Endothelial cell of umbilical vein (primary cell): ENCODE data around the gene CD74. TPM values are rescaled to one million over a fixed set of nuclear protein-coding genes. Genes with fewer than 3 reads are reported as not detected.

Experiments used
- BruUV-seq: library from RNA; stranded (reverse); fragments of 400-500 nt; replicated peaks from 2 replicates; lab custom pipeline; 2021; lab: Mats Ljungman, UMichigan
- CTCF ChIA-PET: fragments of 300-600, 350-600 bp; sonication (Branson Sonifier 250); formaldehyde crosslinking; loops from one replicate; lab custom pipeline; 2021; ENCODE audit warnings: antibody characterized with exemption, inconsistent platforms; lab: Charles Lee
- POLR2A ChIA-PET: fragments of 300-600, 350-600 bp; sonication (Branson Sonifier 250); formaldehyde crosslinking; loops from one replicate; lab custom pipeline; 2021; ENCODE audit warnings: antibody characterized with exemption, inconsistent platforms; lab: Charles Lee
- DNase-seq: peaks from one replicate; pipeline ENCODE4 v3.0.0-alpha.2; 2011; ENCODE audit warnings: low read depth, low spot score
- FAIRE-seq: peaks from 2 replicates; lab custom pipeline; 2011; peaks lifted over from hg19 to GRCh38; lab: Jason Lieb, UNC
- H2AFZ ChIP-seq: 2 replicates; pipeline ENCODE4 v1.6.0; 2012; ENCODE audit warnings: low read depth, low read length, control low read depth, inconsistent platforms
- H3K27ac ChIP-seq: 2 replicates; pipeline ENCODE4 v1.5.1; 2011; ENCODE audit warnings: low read depth, mild to moderate bottlenecking, control low read depth, low read length, moderate library complexity; ENCODE audit not compliant: insufficient read depth
- H3K27me3 ChIP-seq, 2 experiments: 2 replicates each; pipeline versions ENCODE4 v1.6.0 to v1.6.1; 2011; ENCODE audit warnings: low read length in 2 of 2, mixed read lengths in 1 of 2; ENCODE audit not compliant: control insufficient read depth in 2 of 2, insufficient read depth in 2 of 2
- H3K36me3 ChIP-seq, 2 experiments: 2 replicates in 1 of 2; 3 replicates in 1 of 2; pipeline ENCODE4 v1.5.1; 2011; ENCODE audit warnings: low read length in 2 of 2, mild to moderate bottlenecking in 1 of 2, moderate library complexity in 1 of 2; ENCODE audit not compliant: control insufficient read depth in 2 of 2, insufficient read depth in 2 of 2; ENCODE audit errors: extremely low read depth in 1 of 2
- H3K4me1 ChIP-seq: 3 replicates; pipeline ENCODE4 v1.5.1; 2011; ENCODE audit warnings: mild to moderate bottlenecking, low read length; ENCODE audit not compliant: control insufficient read depth, insufficient read depth; ENCODE audit errors: extremely low read depth
- H3K4me2 ChIP-seq: 2 replicates; pipeline ENCODE4 v1.6.1; 2011; ENCODE audit warnings: low read length, control low read depth, mixed read lengths; ENCODE audit not compliant: insufficient read depth
- H3K4me3 ChIP-seq, 3 experiments: fragments of 200-600 bp in 1 of 3; sonication (generic), shearing (Covaris generic) in 1 of 3; replicated peaks in 1 of 3; 2 replicates each; pipeline ENCODE4 v1.5.1; 2011 to 2016; ENCODE audit warnings: control low read depth in 3 of 3, low read length in 3 of 3, mild to moderate bottlenecking in 2 of 3, inconsistent platforms in 1 of 3, low read depth in 1 of 3, moderate library complexity in 1 of 3; ENCODE audit not compliant: insufficient read depth in 1 of 3
- H3K79me2 ChIP-seq: 2 replicates; pipeline ENCODE4 v1.6.0; 2012; ENCODE audit warnings: low read length, inconsistent platforms; ENCODE audit not compliant: control insufficient read depth, insufficient read depth
- H3K9ac ChIP-seq: replicated peaks from 2 replicates; pipeline ENCODE3; 2011; ENCODE audit warnings: low read length, control low read depth; ENCODE audit not compliant: insufficient read depth; ENCODE audit errors: extremely low read depth
- H3K9me1 ChIP-seq: replicated peaks from 3 replicates; pipeline ENCODE4 v1.6.0; 2011; ENCODE audit warnings: mild to moderate bottlenecking, low read length; ENCODE audit not compliant: control insufficient read depth, insufficient read depth; ENCODE audit errors: extremely low read depth
- H3K9me3 ChIP-seq: replicated peaks from 2 replicates; pipeline ENCODE4 v1.5.1; 2012; ENCODE audit warnings: low read length, inconsistent platforms; ENCODE audit not compliant: control insufficient read depth, insufficient read depth
- H4K20me1 ChIP-seq: replicated peaks from 2 replicates; pipeline ENCODE3; 2011; ENCODE audit warnings: mild to moderate bottlenecking, low read length; ENCODE audit not compliant: control insufficient read depth, insufficient read depth; ENCODE audit errors: extremely low read depth
- CTCF ChIP-seq, 2 donors: IDR thresholded peaks; 1 replicate in 1 of 2; 2 replicates in 1 of 2; pipeline ENCODE4 v1.5.1; 2011; ENCODE audit warnings: low read length in 2 of 2, mild to moderate bottlenecking in 2 of 2, moderate library complexity in 2 of 2, control low read depth in 1 of 2, inconsistent platforms in 1 of 2, low read depth in 1 of 2; ENCODE audit not compliant: insufficient read depth in 1 of 2; ENCODE audit errors: extremely low read depth in 1 of 2
- EZH2 ChIP-seq: IDR thresholded peaks from 2 replicates; pipeline ENCODE4 v1.6.1; 2012; ENCODE audit warnings: borderline replicate concordance, low read depth, mild to moderate bottlenecking, moderate library complexity, low read length, inconsistent platforms; ENCODE audit not compliant: severe bottlenecking
- FOS ChIP-seq: IDR thresholded peaks from 2 replicates; pipeline ENCODE4 v1.6.1; 2011; ENCODE audit warnings: mild to moderate bottlenecking, low read length, moderate library complexity, borderline replicate concordance; ENCODE audit not compliant: insufficient read depth
- GATA2 ChIP-seq: IDR thresholded peaks from 2 replicates; pipeline ENCODE4 v1.7.0; 2011; ENCODE audit warnings: low read depth, mild to moderate bottlenecking, moderate library complexity, mixed read lengths, low read length; ENCODE audit not compliant: insufficient read length, insufficient read depth
- JUN ChIP-seq: IDR thresholded peaks from 2 replicates; pipeline ENCODE4 v1.6.1; 2011; ENCODE audit warnings: borderline replicate concordance, low read depth; ENCODE audit not compliant: insufficient read length, insufficient read depth
- MAX ChIP-seq: IDR thresholded peaks from 2 replicates; pipeline ENCODE4 v1.6.1; 2011; ENCODE audit not compliant: insufficient read depth, insufficient read length
- POLR2AphosphoS5 ChIP-seq: IDR thresholded peaks from 2 replicates; pipeline ENCODE4 v1.6.1; 2012; ENCODE audit warnings: low read depth, mild to moderate bottlenecking, control low read depth, low read length, moderate library complexity; ENCODE audit not compliant: insufficient read depth
- dilution Hi-C: fragments of 300-500 bp; cut with MboI; formaldehyde crosslinking; loops from one replicate; pipeline ENCODE4 v1.15.0; 2019; ENCODE audit warnings: low sequenced_read_pairs; ENCODE audit not compliant: extremely low pct_ligation_motif_present
- intact Hi-C: fragments of 100-400 bp; cut with micrococcal nuclease; formaldehyde crosslinking; loops from one replicate; pipeline ENCODE4 v1.10.0; 2022
- polyA plus RNA-seq, 4 experiments: library from polyadenylated mRNA; depleted of rRNA in 3 of 4; stranded (reverse) in 3 of 4; unstranded in 1 of 4; fragments of >200 nt; gene quantifications; 2 replicates each; pipeline versions ENCODE4 v1.2.1 to v1.2.3, GENCODE V29; 2011 to 2012; ENCODE audit warnings: missing spikeins in 1 of 4
- total RNA-seq: library from RNA; stranded (reverse); gene quantifications from 2 replicates; pipeline ENCODE4 v1.2.3, GENCODE V29; 2021

Gene CD74
- total and polyA plus RNA-seq, 2 donors (not counting 3 experiments of a cell fraction or from before 2014, with no cell fraction given) = 0.62 to 1.3 TPM

- DNase-seq (no peak), FAIRE-seq (no peak)
- Histone ChIP-seq H3K36me3 (no peaks in the 10 kb centered on the region), H4K20me1 (no peaks in the 10 kb centered on the region), H3K79me2 (no peaks in the 10 kb centered on the region), H3K4me1 (peaks cover 4% of the 10 kb centered on the region), H3K9me3 (no peaks in the 10 kb centered on the region), H3K9me1 (no peaks in the 10 kb centered on the region), H3K27ac (no peak overlapping the region), H3K4me2 (no peak overlapping the region), H2AFZ (no peak overlapping the region), H3K4me3 (no peak overlapping the region), H3K27me3 (no peaks in the 10 kb centered on the region), H3K9ac (no peak overlapping the region)
- POLR2A ChIA-PET = no interaction called here
- intact Hi-C loops = no loop called here
- CTCF ChIA-PET = interaction anchor here (2.4 kb wide), 1 partner anchor 23 kb away, joined by 11 read pairs; no protein-coding TSS in a partner anchor
- BruUV-seq = no TSS peak
- TF ChIP-seq GATA2 (no peak), CTCF (IDR thresholded peaks at IDR 0.05; ENCODE audit: extremely low read depth in 1 of 2, insufficient read depth in 1 of 2, low read depth in 1 of 2, low read length in 2 of 2) (no peak), MAX (no peak), JUN (no peak), EZH2 (no peak), POLR2AphosphoS5 (no peak), FOS (no peak)
- dilution Hi-C loops = no loop called here
Observed at GRCh38 chr5:150413176-150413901, 629 bp upstream of the CD74 start.
